HUES48 (cell line): ENCODE results near the gene CDH12.
"Not testable (repeated sequence)": the region's sequence is repeated elsewhere in the genome, so short reads cannot be mapped to it uniquely, and the experiment has no call there.

ENCODE experiments used
- H3K27ac ChIP-seq: one replicate; pipeline ENCODE4 v1.7.0; 2013; ENCODE audit warnings: low read depth, low read length, inconsistent platforms
- H3K27me3 ChIP-seq: 2 replicates; pipeline ENCODE4 v1.6.1; 2013; ENCODE audit warnings: mild to moderate bottlenecking, low read length; ENCODE audit not compliant: control insufficient read depth, insufficient read depth
- H3K36me3 ChIP-seq: 2 replicates; pipeline ENCODE4 v1.6.1; 2013; ENCODE audit warnings: low read length; ENCODE audit not compliant: control insufficient read depth, insufficient read depth
- H3K4me1 ChIP-seq: 2 replicates; pipeline ENCODE4 v1.6.1; 2013; ENCODE audit warnings: mild to moderate bottlenecking, low read length; ENCODE audit not compliant: control insufficient read depth, insufficient read depth
- H3K4me3 ChIP-seq: 2 replicates; pipeline ENCODE4 v1.5.1; 2013; ENCODE audit warnings: mild to moderate bottlenecking, low read depth, low read length
- H3K9ac ChIP-seq: 2 replicates; pipeline ENCODE4 v1.6.1; 2013; ENCODE audit warnings: mild to moderate bottlenecking, low read depth, low read length, moderate library complexity
- H3K9me3 ChIP-seq: 2 replicates; pipeline ENCODE4 v1.6.1; 2013; ENCODE audit warnings: low read length; ENCODE audit not compliant: control insufficient read depth, insufficient read depth

The CDH12 gene

GRCh38 chr5:22319798-22320197 is 533.3 kb downstream of the CDH12 start:
- Histone ChIP-seq H3K27ac (no peak overlapping the region), H3K9me3 (no peaks in the 10 kb centered on the region), H3K4me3 (no peak overlapping the region), H3K9ac (no peak overlapping the region), H3K27me3 (no peaks in the 10 kb centered on the region), H3K4me1 (no peaks in the 10 kb centered on the region), H3K36me3 (no peaks in the 10 kb centered on the region)

- H3K27me3 ChIP-seq: no peaks in the 10 kb centered on the region
- H3K4me1 ChIP-seq: no peaks in the 10 kb centered on the region
- H3K36me3 ChIP-seq: no peaks in the 10 kb centered on the region
- H3K9ac ChIP-seq: no peak overlapping the region
- no peak overlapping the region for H3K27ac ChIP-seq
- H3K9me3 ChIP-seq: no peaks in the 10 kb centered on the region
- H3K4me3 ChIP-seq: no peak overlapping the region
Observed at GRCh38 chr5:22316294-22316693, 536.9 kb downstream of the CDH12 start.

- H3K4me1 ChIP-seq, H3K9ac ChIP-seq, H3K9me3 ChIP-seq, H3K27ac ChIP-seq, H3K36me3 ChIP-seq, H3K27me3 ChIP-seq, H3K4me3 ChIP-seq: not testable (repeated sequence)
Observed at GRCh38 chr5:22315052-22315451, 538.1 kb downstream of the CDH12 start.

GRCh38 chr5:22314548-22314947 is 538.6 kb downstream of the CDH12 start:
- Histone ChIP-seq H3K4me1 (no peaks in the 10 kb centered on the region), H3K4me3 (no peak overlapping the region), H3K9ac (no peak overlapping the region), H3K27ac (no peak overlapping the region), H3K9me3 (no peaks in the 10 kb centered on the region), H3K36me3 (no peaks in the 10 kb centered on the region), H3K27me3 (no peaks in the 10 kb centered on the region)

- Histone ChIP-seq H3K4me1 (no peaks in the 10 kb centered on the region), H3K4me3 (no peak overlapping the region), H3K9me3 (no peaks in the 10 kb centered on the region), H3K36me3 (no peaks in the 10 kb centered on the region), H3K9ac (no peak overlapping the region), H3K27me3 (no peaks in the 10 kb centered on the region), H3K27ac (no peak overlapping the region)
Observed at GRCh38 chr5:22306011-22306410, 547.1 kb downstream of the CDH12 start.

GRCh38 chr5:22295832-22296231 is 557.3 kb downstream of the CDH12 start:
- H3K9ac ChIP-seq: no peak overlapping the region
- no peak overlapping the region for H3K4me3 ChIP-seq
- H3K9me3 ChIP-seq: peaks cover 13% of the 10 kb centered on the region; the same call in 1 of the 2 replicates
- no peaks in the 10 kb centered on the region for H3K4me1 ChIP-seq
- H3K36me3 ChIP-seq: no peaks in the 10 kb centered on the region
- H3K27me3 ChIP-seq: no peaks in the 10 kb centered on the region
- no peak overlapping the region for H3K27ac ChIP-seq

GRCh38 chr5:22293147-22293546 is 560.0 kb downstream of the CDH12 start:
- Histone ChIP-seq H3K27ac (no peak overlapping the region), H3K27me3 (no peaks in the 10 kb centered on the region), H3K4me3 (no peak overlapping the region), H3K9me3 (peaks cover 13% of the 10 kb centered on the region; the same call in 1 of the 2 replicates), H3K9ac (no peak overlapping the region), H3K36me3 (no peaks in the 10 kb centered on the region), H3K4me1 (no peaks in the 10 kb centered on the region)

- Histone ChIP-seq H3K4me1 (no peaks in the 10 kb centered on the region), H3K27ac (no peak overlapping the region), H3K36me3 (no peaks in the 10 kb centered on the region), H3K9me3 (no peaks in the 10 kb centered on the region), H3K27me3 (no peaks in the 10 kb centered on the region), H3K4me3 (no peak overlapping the region), H3K9ac (no peak overlapping the region)
Observed at GRCh38 chr5:22278164-22278563, 575.0 kb downstream of the CDH12 start.

- H3K27ac ChIP-seq: no peak overlapping the region
- no peaks in the 10 kb centered on the region for H3K9me3 ChIP-seq
- H3K27me3 ChIP-seq: no peaks in the 10 kb centered on the region
- H3K36me3 ChIP-seq: no peaks in the 10 kb centered on the region
- no peak overlapping the region for H3K4me3 ChIP-seq
- no peak overlapping the region for H3K9ac ChIP-seq
- no peaks in the 10 kb centered on the region for H3K4me1 ChIP-seq
Observed at GRCh38 chr5:22277006-22277405, 576.1 kb downstream of the CDH12 start.

- not testable (repeated sequence) for H3K27me3 ChIP-seq, H3K4me1 ChIP-seq, H3K36me3 ChIP-seq, H3K4me3 ChIP-seq, H3K27ac ChIP-seq, H3K9ac ChIP-seq, H3K9me3 ChIP-seq
Observed at GRCh38 chr5:22265855-22266254, 587.3 kb downstream of the CDH12 start.

GRCh38 chr5:22258139-22258538 is 595.0 kb downstream of the CDH12 start:
- Histone ChIP-seq H3K27me3 (no peaks in the 10 kb centered on the region), H3K4me1 (no peaks in the 10 kb centered on the region), H3K9me3 (no peaks in the 10 kb centered on the region), H3K9ac (no peak overlapping the region), H3K27ac (no peak overlapping the region), H3K36me3 (no peaks in the 10 kb centered on the region), H3K4me3 (no peak overlapping the region)

- no peak overlapping the region for H3K4me3 ChIP-seq
- peaks cover 8% of the 10 kb centered on the region; the same call in 1 of the 2 replicates for H3K4me1 ChIP-seq
- H3K27me3 ChIP-seq: no peaks in the 10 kb centered on the region
- H3K9me3 ChIP-seq: no peaks in the 10 kb centered on the region
- no peak overlapping the region for H3K27ac ChIP-seq
- H3K9ac ChIP-seq: no peak overlapping the region
- no peaks in the 10 kb centered on the region for H3K36me3 ChIP-seq
Observed at GRCh38 chr5:22250528-22250927, 602.6 kb downstream of the CDH12 start.
